Astrocyte (in vitro differentiated cells and primary cell): ENCODE results near the gene ZAP70.

ENCODE experiments used
- EZH2 ChIP-seq: IDR thresholded peaks from 2 replicates; pipeline ENCODE4 v1.6.1; 2012; ENCODE audit warnings: mild to moderate bottlenecking, low read length, inconsistent platforms; ENCODE audit not compliant: insufficient read depth
- TF ChIP-seq, protein P1 (sequence below): IDR thresholded peaks from 2 replicates; pipeline ENCODE4 v1.5.1; 2011; ENCODE audit warnings: low read depth, mild to moderate bottlenecking, inconsistent platforms, low read length, moderate library complexity; ENCODE audit not compliant: insufficient read depth

DNA sequence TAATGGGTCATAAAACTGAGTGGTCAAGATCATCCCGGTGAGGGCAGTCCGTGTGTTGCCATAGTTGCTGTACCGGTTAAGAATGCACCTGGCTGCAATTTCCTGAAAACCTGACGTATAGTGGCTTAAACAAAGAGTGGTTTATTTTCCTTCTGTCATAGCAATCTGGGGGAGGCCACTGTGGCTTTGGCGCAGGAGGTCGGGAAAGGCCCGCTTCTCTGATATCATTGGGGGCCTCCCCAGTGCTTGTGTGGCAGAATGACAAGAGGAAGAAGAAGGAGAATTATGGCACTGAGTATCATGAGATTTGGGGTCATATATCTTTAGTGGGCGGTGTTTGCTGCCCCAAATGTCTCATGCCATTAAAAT is 39.5 kb upstream of the ZAP70 start:
- TF ChIP-seq, protein P1, sequence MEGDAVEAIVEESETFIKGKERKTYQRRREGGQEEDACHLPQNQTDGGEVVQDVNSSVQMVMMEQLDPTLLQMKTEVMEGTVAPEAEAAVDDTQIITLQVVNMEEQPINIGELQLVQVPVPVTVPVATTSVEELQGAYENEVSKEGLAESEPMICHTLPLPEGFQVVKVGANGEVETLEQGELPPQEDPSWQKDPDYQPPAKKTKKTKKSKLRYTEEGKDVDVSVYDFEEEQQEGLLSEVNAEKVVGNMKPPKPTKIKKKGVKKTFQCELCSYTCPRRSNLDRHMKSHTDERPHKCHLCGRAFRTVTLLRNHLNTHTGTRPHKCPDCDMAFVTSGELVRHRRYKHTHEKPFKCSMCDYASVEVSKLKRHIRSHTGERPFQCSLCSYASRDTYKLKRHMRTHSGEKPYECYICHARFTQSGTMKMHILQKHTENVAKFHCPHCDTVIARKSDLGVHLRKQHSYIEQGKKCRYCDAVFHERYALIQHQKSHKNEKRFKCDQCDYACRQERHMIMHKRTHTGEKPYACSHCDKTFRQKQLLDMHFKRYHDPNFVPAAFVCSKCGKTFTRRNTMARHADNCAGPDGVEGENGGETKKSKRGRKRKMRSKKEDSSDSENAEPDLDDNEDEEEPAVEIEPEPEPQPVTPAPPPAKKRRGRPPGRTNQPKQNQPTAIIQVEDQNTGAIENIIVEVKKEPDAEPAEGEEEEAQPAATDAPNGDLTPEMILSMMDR: no peak
- no peak for TF ChIP-seq EZH2
